Measurements from ENCODE around the gene OLA1. TPM values are rescaled to one million over a fixed set of nuclear protein-coding genes. Genes with fewer than 3 reads are reported as not detected.

OLA1 gene
- total RNA-seq, 1 experiment from 2014 or later: 182 TPM

DNA sequence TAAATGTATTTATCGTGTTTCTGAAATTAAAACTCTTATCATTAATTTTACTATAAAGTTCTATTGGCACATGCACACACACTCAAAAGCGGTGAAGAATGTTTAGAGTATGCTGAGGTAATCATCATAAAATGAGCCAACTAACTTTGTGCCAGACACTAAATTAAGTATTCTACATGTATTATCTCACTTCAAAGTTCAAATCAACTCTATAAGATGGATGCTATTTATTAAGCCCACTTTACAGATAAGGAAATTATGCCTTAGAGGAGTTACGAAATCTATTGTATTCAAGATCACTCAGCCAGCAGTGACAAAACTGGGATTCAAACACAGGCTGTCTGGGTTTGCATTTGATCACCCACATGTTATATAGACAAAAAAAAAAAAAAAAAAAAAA, 24.9 kb downstream of the OLA1 start:
- intact Hi-C loops (cut with micrococcal nuclease): no loop called here
- Histone ChIP-seq H3K9me3 (ENCODE audit: low read length) (no peaks in the 10 kb centered on the region), H3K27me3 (ENCODE audit: low read length) (no peaks in the 10 kb centered on the region), H3K4me1 (ENCODE audit: insufficient read depth, low read length) (no peaks in the 10 kb centered on the region), H3K9ac (ENCODE audit: low read length) (no peak overlapping the region), H2AFZ (ENCODE audit: low read length) (no peak overlapping the region), H3K27ac (ENCODE audit: low read length) (no peak overlapping the region), H3F3A (ENCODE audit: low read length, unreplicated experiment) (no peaks in the 10 kb centered on the region), H4K20me1 (ENCODE audit: low read length) (0 out of 2 replicates have a peak, but pooled peaks cover 7% of the 10 kb centered on the region), H3K79me2 (ENCODE audit: low read length) (peaks cover 51% of the 10 kb centered on the region), H3K4me2 (ENCODE audit: low read length) (no peak overlapping the region), H3K36me3 (ENCODE audit: low read depth, low read length) (peaks cover 42% of the 10 kb centered on the region), H3K4me3 (ENCODE audit: low read length) (no peak overlapping the region), H3K9me2 (replicated peaks; ENCODE audit: low read length) (no peaks in the 10 kb centered on the region)
- BruUV-seq (replicated peaks): no TSS peak
- POLR2A ChIA-PET (ENCODE audit: unreplicated experiment): no interaction called here
- TF ChIP-seq, protein P1, sequence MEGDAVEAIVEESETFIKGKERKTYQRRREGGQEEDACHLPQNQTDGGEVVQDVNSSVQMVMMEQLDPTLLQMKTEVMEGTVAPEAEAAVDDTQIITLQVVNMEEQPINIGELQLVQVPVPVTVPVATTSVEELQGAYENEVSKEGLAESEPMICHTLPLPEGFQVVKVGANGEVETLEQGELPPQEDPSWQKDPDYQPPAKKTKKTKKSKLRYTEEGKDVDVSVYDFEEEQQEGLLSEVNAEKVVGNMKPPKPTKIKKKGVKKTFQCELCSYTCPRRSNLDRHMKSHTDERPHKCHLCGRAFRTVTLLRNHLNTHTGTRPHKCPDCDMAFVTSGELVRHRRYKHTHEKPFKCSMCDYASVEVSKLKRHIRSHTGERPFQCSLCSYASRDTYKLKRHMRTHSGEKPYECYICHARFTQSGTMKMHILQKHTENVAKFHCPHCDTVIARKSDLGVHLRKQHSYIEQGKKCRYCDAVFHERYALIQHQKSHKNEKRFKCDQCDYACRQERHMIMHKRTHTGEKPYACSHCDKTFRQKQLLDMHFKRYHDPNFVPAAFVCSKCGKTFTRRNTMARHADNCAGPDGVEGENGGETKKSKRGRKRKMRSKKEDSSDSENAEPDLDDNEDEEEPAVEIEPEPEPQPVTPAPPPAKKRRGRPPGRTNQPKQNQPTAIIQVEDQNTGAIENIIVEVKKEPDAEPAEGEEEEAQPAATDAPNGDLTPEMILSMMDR (conservative IDR thresholded peaks at IDR 0.05; ENCODE audit: low read depth, low read length): no peak
- TF ChIP-seq EZH2phosphoT487 (IDR thresholded peaks at IDR 0.05; ENCODE audit: borderline replicate concordance, low read length): no peak
- no peak for TF ChIP-seq EZH2 (IDR thresholded peaks at IDR 0.05; ENCODE audit: low read length, unreplicated experiment)
- DNase-seq: no peak
- ATAC-seq: no peak
- CTCF ChIA-PET: no interaction called here

DNA sequence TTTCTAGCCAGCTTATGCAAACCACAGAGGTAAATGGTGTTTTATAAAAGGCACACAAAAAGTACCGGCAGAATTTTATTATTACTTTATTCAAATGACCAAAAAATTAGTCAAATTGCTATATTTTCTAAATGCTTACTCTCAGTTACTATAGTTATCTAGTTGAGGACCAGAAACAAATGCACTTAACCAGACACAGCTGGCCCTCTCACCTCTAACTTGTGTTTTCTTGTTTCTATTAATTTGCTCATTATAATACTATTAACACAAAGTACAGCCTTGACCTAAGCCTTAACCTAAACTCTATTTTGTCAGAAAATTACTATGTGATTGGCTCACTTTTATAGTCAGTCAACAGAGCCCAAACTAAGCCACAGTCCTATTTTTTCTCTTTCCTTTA, 26.2 kb downstream of the OLA1 start:
- BruUV-seq (replicated peaks): no TSS peak
- no peaks in the 10 kb centered on the region for H3K9me2 ChIP-seq (replicated peaks; ENCODE audit: low read length)
- DNase-seq (no peak), ATAC-seq (no peak)
- ChIA-PET POLR2A (ENCODE audit: unreplicated experiment) (no interaction called here), CTCF (no interaction called here)
- H3K4me3 ChIP-seq (ENCODE audit: low read length): no peak overlapping the region
- H3K4me2 ChIP-seq (ENCODE audit: low read length): no peak overlapping the region
- TF ChIP-seq, protein P1 (conservative IDR thresholded peaks at IDR 0.05; ENCODE audit: low read depth, low read length): no peak
- no peak for TF ChIP-seq EZH2 (IDR thresholded peaks at IDR 0.05; ENCODE audit: low read length, unreplicated experiment)
- TF ChIP-seq EZH2phosphoT487 (IDR thresholded peaks at IDR 0.05; ENCODE audit: borderline replicate concordance, low read length): no peak
- no peaks in the 10 kb centered on the region for H3K27me3 ChIP-seq (ENCODE audit: low read length)
- H3F3A ChIP-seq (ENCODE audit: low read length, unreplicated experiment): no peaks in the 10 kb centered on the region
- no peaks in the 10 kb centered on the region for H3K9me3 ChIP-seq (ENCODE audit: low read length)
- no peak overlapping the region for H3K9ac ChIP-seq (ENCODE audit: low read length)
- H3K4me1 ChIP-seq (ENCODE audit: insufficient read depth, low read length): no peaks in the 10 kb centered on the region
- 0 out of 2 replicates have a peak, but pooled peaks cover 7% of the 10 kb centered on the region for H4K20me1 ChIP-seq (ENCODE audit: low read length)
- peaks cover 35% of the 10 kb centered on the region for H3K36me3 ChIP-seq (ENCODE audit: low read depth, low read length)
- no peak overlapping the region for H2AFZ ChIP-seq (ENCODE audit: low read length)
- H3K27ac ChIP-seq (ENCODE audit: low read length): no peak overlapping the region
- peaks cover 56% of the 10 kb centered on the region for H3K79me2 ChIP-seq (ENCODE audit: low read length)
- intact Hi-C loops (cut with micrococcal nuclease): no loop called here

DNA sequence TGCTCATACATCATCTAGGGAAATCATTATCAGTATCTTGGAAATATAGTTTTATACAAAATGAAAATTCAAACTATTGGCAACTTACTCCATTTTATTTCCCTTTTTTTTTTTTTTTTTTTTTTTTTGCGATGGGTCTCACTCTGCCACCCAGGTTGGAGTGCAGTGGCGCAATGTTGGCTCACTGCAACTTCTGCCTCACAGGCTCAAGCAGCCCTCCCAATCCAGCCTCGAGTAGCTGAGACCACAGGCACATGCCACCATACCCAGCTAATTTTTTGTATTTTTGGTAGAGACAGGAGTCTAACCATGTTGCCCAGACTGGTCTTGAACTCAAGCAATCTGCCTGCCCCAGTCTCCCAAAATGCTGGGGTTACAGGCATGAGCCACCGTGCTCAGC, 29.0 kb downstream of the OLA1 start:
- intact Hi-C loops (cut with micrococcal nuclease): no loop called here
- no peak overlapping the region for H2AFZ ChIP-seq (ENCODE audit: low read length)
- no peak overlapping the region for H3K4me3 ChIP-seq (ENCODE audit: low read length)
- TF ChIP-seq, protein P1 (conservative IDR thresholded peaks at IDR 0.05; ENCODE audit: low read depth, low read length): no peak
- no peak for TF ChIP-seq EZH2 (IDR thresholded peaks at IDR 0.05; ENCODE audit: low read length, unreplicated experiment)
- no peak for TF ChIP-seq EZH2phosphoT487 (IDR thresholded peaks at IDR 0.05; ENCODE audit: borderline replicate concordance, low read length)
- no peak overlapping the region for H3K9ac ChIP-seq (ENCODE audit: low read length)
- no peak for DNase-seq
- CTCF ChIA-PET: no interaction called here
- H3K36me3 ChIP-seq (ENCODE audit: low read depth, low read length): peaks cover 25% of the 10 kb centered on the region; the same call in 1 of the 2 replicates
- POLR2A ChIA-PET (ENCODE audit: unreplicated experiment): no interaction called here
- H3K27me3 ChIP-seq (ENCODE audit: low read length): no peaks in the 10 kb centered on the region
- no peaks in the 10 kb centered on the region for H3K4me1 ChIP-seq (ENCODE audit: insufficient read depth, low read length)
- peaks cover 57% of the 10 kb centered on the region for H3K79me2 ChIP-seq (ENCODE audit: low read length)
- no TSS peak for BruUV-seq (replicated peaks)
- H3K4me2 ChIP-seq (ENCODE audit: low read length): no peak overlapping the region
- ATAC-seq: no peak
- no peaks in the 10 kb centered on the region for H3F3A ChIP-seq (ENCODE audit: low read length, unreplicated experiment)
- 0 out of 2 replicates have a peak, but pooled peaks cover 4% of the 10 kb centered on the region for H4K20me1 ChIP-seq (ENCODE audit: low read length)
- no peak overlapping the region for H3K27ac ChIP-seq (ENCODE audit: low read length)
- no peaks in the 10 kb centered on the region for H3K9me2 ChIP-seq (replicated peaks; ENCODE audit: low read length)
- H3K9me3 ChIP-seq (ENCODE audit: low read length): no peaks in the 10 kb centered on the region

Measured in PC-3 (cell line).